Adrenal gland (tissue), 19 donors: Measurements from ENCODE around the gene FAM156A. TPM values are rescaled to one million over a fixed set of nuclear protein-coding genes. Genes with fewer than 3 reads are reported as not detected.
"Not testable (repeated sequence)": the region's sequence is repeated elsewhere in the genome, so short reads cannot be mapped to it uniquely, and the experiment has no call there.

ENCODE experiments used
- DNase-seq, 7 donors: peaks; one replicate each; pipeline ENCODE4 v3.0.0-alpha.2; 2019 to 2020
- H3K27ac ChIP-seq, 5 donors: fragments of 200-600 bp; sonication (generic) in 4 of 5; 1 replicate in 3 of 5; 2 replicates in 2 of 5; pipeline versions ENCODE4 v1.5.1 to v1.8.0; 2016 to 2020; ENCODE audit warnings: mild to moderate bottlenecking in 1 of 5
- H3K27me3 ChIP-seq: fragments of 200-600 bp; 2 replicates; pipeline ENCODE4 v1.8.0; 2021
- H3K36me3 ChIP-seq, 2 donors: fragments of 200-600 bp; replicated peaks in 1 of 2; 1 replicate in 1 of 2; 2 replicates in 1 of 2; pipeline versions ENCODE4 v1.5.1 to v1.8.0; 2018 to 2022
- H3K4me1 ChIP-seq, 2 donors: fragments of 200-600 bp; replicated peaks in 1 of 2; 1 replicate in 1 of 2; 2 replicates in 1 of 2; pipeline versions ENCODE4 v1.5.1 to v1.8.0; 2018 to 2021
- H3K4me3 ChIP-seq, 4 donors: fragments of 200-600 bp; sonication (generic) in 3 of 4; one replicate each; pipeline ENCODE4 v1.5.1; 2016 to 2018
- H3K9me3 ChIP-seq, 3 donors: fragments of 200-600 bp; sonication (generic) in 1 of 3; replicated peaks in 1 of 3; 1 replicate in 2 of 3; 2 replicates in 1 of 3; pipeline versions ENCODE4 v1.5.1 to v1.8.0; 2016 to 2021
- POLR2A ChIP-seq, 2 donors: fragments of 450-650 bp; IDR thresholded peaks; one replicate each; pipeline ENCODE4 v1.6.1; 2017; ENCODE audit warnings: antibody characterized with exemption in 2 of 2, mild to moderate bottlenecking in 2 of 2, moderate library complexity in 1 of 2
- WGBS, 4 donors: extraction: QIAGEN DNeasy Blood & Tissue Kit in 2 of 4; methylation state at CpG; one replicate each; pipeline versions ENCODE4 v1.1.5 to v1.1.7; 2013 to 2017; 5-methylcytosine and 5-hydroxymethylcytosine counted together
- intact Hi-C, 2 donors: fragments of 100-400 bp; cut with DNase I; formaldehyde crosslinking; loops; one replicate each; pipeline versions ENCODE4 v1.14.1 to v1.15.0; 2022 to 2023
- long read RNA-seq, 10 donors: library from polyadenylated mRNA in 3 of 10; unstranded in 2 of 10; stranded (forward) in 1 of 10; transcript quantifications; one replicate each; pipeline ENCODE4 v2.0.0 and lab custom pipeline, GENCODE V29; 2021 to 2026
- polyA plus RNA-seq, 3 donors: library from polyadenylated mRNA; stranded (reverse); fragments of 200-250 nt in 2 of 3; fragments of 350-450 nt in 1 of 3; fragmentation: Illumina TruSeq in 1 of 3; extraction: RNeasy Lipid Tissue Mini Kit (QIAGEN cat#74804) in 1 of 3; gene quantifications; one replicate each; pipeline ENCODE4 v1.2.3, GENCODE V29; 2013 to 2014
- total RNA-seq, 9 donors: library from RNA; depleted of rRNA in 4 of 9; stranded (reverse); fragments of >200 nt in 4 of 9; fragments of 120-200 nt in 1 of 9; fragmentation: NEBNext Ultra II Directional in 1 of 9; extraction: Animal tissue kit (Norgen Biotek cat#: 25700) in 1 of 9; gene quantifications; one replicate each; pipeline versions ENCODE4 v1.1.0 to v1.2.4, GENCODE V29; 2013 to 2023
- TF ChIP-seq, protein P1 (sequence below), 6 experiments: fragments of 450-650 bp in 4 of 6; fragments of 200-600 bp in 2 of 6; sonication (generic) in 1 of 6; IDR thresholded peaks; 1 replicate in 5 of 6; 2 replicates in 1 of 6; pipeline versions ENCODE4 v1.5.1 to v1.8.0; 2016 to 2021; ENCODE audit warnings: antibody characterized with exemption in 6 of 6, mild to moderate bottlenecking in 2 of 6, moderate library complexity in 1 of 6
- donor health status: healthy with polysubstance abuse.
- donor health status: Bipolar disorder and iron deficiency.
- donor health status: DM: yes; HTN: yes; CAD: no.
- donor health status: DM: no; HTN: no; CAD: no.
- donor health status: DM: no; HTN: no; CAD: no.
- donor health status: DM: yes; HTN: yes; CAD: no.

FAM156A gene
- total RNA-seq (10 to 100 TPM in 8 of 9 donors, 1 to 10 TPM in 1; 4.4 to 37.9 (median 23.0) TPM), polyA plus RNA-seq (10 to 100 TPM; 14.6 to 56.0 (median 34.5) TPM)
- long read RNA-seq, donor 1, partial matches to known transcripts: 0 of 2 reads
- long read RNA-seq, donor 1, other reads (novel, unspliced or antisense): 0 of 2 reads
- long read RNA-seq, donor 2, partial matches to known transcripts: 0 of 7 reads
- long read RNA-seq, donor 2, other reads (novel, unspliced or antisense): 0 of 7 reads
- long read RNA-seq, donor 3, partial matches to known transcripts: 0 of 1 reads
- long read RNA-seq, donor 3, other reads (novel, unspliced or antisense): 0 of 1 reads
- long read RNA-seq, donor 4, partial matches to known transcripts: 0 of 11 reads
- long read RNA-seq, donor 4, other reads (novel, unspliced or antisense): 5 of 11 reads
- long read RNA-seq, donor 5, transcript FAM156A-215 (4 exons, 644 nt): minor isoform, 5 of 52 reads
- long read RNA-seq, donor 5, transcript FAM156A-221 (3 exons, 3,757 nt): major isoform, 29 of 52 reads
- long read RNA-seq, donor 5, partial matches to known transcripts: 3 of 52 reads
- long read RNA-seq, donor 5, other reads (novel, unspliced or antisense): 7 of 52 reads
- long read RNA-seq, donor 6, partial matches to known transcripts: 0 of 13 reads
- long read RNA-seq, donor 6, other reads (novel, unspliced or antisense): 8 of 13 reads
- long read RNA-seq, donor 7, partial matches to known transcripts: 0 of 5 reads
- long read RNA-seq, donor 7, other reads (novel, unspliced or antisense): 0 of 5 reads
- long read RNA-seq, donor 8, partial matches to known transcripts: 0 of 6 reads
- long read RNA-seq, donor 8, other reads (novel, unspliced or antisense): 0 of 6 reads
- long read RNA-seq, donor 9, partial matches to known transcripts: 0 of 5 reads
- long read RNA-seq, donor 9, other reads (novel, unspliced or antisense): 0 of 5 reads
- long read RNA-seq, donor 10, partial matches to known transcripts: 0 of 4 reads
- long read RNA-seq, donor 10, other reads (novel, unspliced or antisense): 0 of 4 reads

- H3K9me3 ChIP-seq, H3K36me3 ChIP-seq, DNase-seq, H3K27me3 ChIP-seq, H3K27ac ChIP-seq, H3K4me1 ChIP-seq, intact Hi-C loops, H3K4me3 ChIP-seq: not testable (repeated sequence)
- WGBS, 4 donors: no CpG with 5 or more reads among the region's 91 CpGs
Observed at GRCh38 chrX:52958113-52958959, at the start of gene FAM156A. Gene FAM156A, minus strand, starts transcription at chrX:52958518. Its CDS starts 9,930 bp downstream, at chrX:52948588.

GRCh38 chrX:53005327-53005726, 47.0 kb upstream of the FAM156A start:
- 38 to 51% (median 46%) methylated on average over 3 of the region's 3 CpGs for WGBS, 4 donors
- Histone ChIP-seq H3K4me1 (no peaks in the 10 kb centered on the region), H3K9me3 (no peaks in the 10 kb centered on the region), H3K4me3 (no peak overlapping the region), H3K27ac (no peak overlapping the region), H3K27me3 (peaks cover 53% of the 10 kb centered on the region), H3K36me3 (no peaks in the 10 kb centered on the region)
- intact Hi-C loops: no loop called here
- DNase-seq: no peak
- no peak for TF ChIP-seq POLR2A (IDR thresholded peaks at IDR 0.05)
- TF ChIP-seq, protein P1, sequence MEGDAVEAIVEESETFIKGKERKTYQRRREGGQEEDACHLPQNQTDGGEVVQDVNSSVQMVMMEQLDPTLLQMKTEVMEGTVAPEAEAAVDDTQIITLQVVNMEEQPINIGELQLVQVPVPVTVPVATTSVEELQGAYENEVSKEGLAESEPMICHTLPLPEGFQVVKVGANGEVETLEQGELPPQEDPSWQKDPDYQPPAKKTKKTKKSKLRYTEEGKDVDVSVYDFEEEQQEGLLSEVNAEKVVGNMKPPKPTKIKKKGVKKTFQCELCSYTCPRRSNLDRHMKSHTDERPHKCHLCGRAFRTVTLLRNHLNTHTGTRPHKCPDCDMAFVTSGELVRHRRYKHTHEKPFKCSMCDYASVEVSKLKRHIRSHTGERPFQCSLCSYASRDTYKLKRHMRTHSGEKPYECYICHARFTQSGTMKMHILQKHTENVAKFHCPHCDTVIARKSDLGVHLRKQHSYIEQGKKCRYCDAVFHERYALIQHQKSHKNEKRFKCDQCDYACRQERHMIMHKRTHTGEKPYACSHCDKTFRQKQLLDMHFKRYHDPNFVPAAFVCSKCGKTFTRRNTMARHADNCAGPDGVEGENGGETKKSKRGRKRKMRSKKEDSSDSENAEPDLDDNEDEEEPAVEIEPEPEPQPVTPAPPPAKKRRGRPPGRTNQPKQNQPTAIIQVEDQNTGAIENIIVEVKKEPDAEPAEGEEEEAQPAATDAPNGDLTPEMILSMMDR (IDR thresholded peaks at IDR 0.05): no peak

DNA sequence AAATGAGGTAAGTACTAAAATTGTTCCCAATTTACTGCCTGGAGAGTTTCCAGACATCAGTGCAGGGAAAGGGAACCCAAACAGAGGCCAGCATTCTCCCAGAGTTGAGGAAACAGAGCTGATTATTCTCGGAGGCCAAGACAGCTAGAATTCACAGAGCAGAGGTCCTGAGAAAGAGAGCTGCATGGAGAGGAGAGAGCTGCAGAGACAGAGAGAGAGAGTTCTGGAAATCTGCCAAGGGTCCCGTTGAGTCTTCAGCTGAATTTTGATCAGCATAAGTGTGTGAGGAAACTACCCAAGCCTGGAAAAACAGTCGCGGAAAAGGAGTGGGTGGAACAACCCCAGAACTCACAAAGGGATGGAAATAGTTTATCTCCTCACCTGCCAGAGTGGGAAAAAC, 46.5 kb upstream of the FAM156A start:
- TF ChIP-seq POLR2A (IDR thresholded peaks at IDR 0.05): no peak
- Histone ChIP-seq H3K9me3 (no peaks in the 10 kb centered on the region), H3K4me1 (no peaks in the 10 kb centered on the region), H3K27me3 (peaks cover 53% of the 10 kb centered on the region), H3K36me3 (no peaks in the 10 kb centered on the region), H3K27ac (no peak overlapping the region), H3K4me3 (no peak overlapping the region)
- intact Hi-C loops: no loop called here
- DNase-seq: no peak
- 17 to 49% (median 21%) methylated on average over 4 of the region's 4 CpGs for WGBS, 4 donors

GRCh38 chrX:53004038-53004437, 45.7 kb upstream of the FAM156A start:
- H3K9me3 ChIP-seq: no peaks in the 10 kb centered on the region
- no peak for DNase-seq
- H3K27me3 ChIP-seq: peaks cover 57% of the 10 kb centered on the region
- TF ChIP-seq, protein P1 (IDR thresholded peaks at IDR 0.05): no peak
- TF ChIP-seq POLR2A (IDR thresholded peaks at IDR 0.05): no peak
- H3K4me3 ChIP-seq: no peak overlapping the region
- no peak overlapping the region for H3K27ac ChIP-seq
- WGBS, 4 donors: 55 to 82% (median 60%) methylated on average over 4 of the region's 4 CpGs; no CpG with 5 or more reads in 1 of the 4 donors
- H3K4me1 ChIP-seq: no peaks in the 10 kb centered on the region
- no peaks in the 10 kb centered on the region for H3K36me3 ChIP-seq
- intact Hi-C loops: no loop called here
